HEK293 (cell line): ENCODE measurements around the gene RHBDL2.

Experiments used
- GLIS2 ChIP-seq: fragments of 450-650 bp; formaldehyde crosslinking; IDR thresholded peaks from 2 replicates; pipeline ENCODE4 v1.5.1; 2016; ENCODE audit warnings: missing biosample characterization, missing genetic modification characterization
- KLF9 ChIP-seq: fragments of 450-650 bp; formaldehyde crosslinking; IDR thresholded peaks from 2 replicates; pipeline ENCODE4 v1.5.1; 2016; ENCODE audit warnings: missing biosample characterization, missing genetic modification characterization, low read depth
- OSR2 ChIP-seq: fragments of 450-650 bp; formaldehyde crosslinking; IDR thresholded peaks from 2 replicates; pipeline ENCODE4 v1.5.1; 2016; ENCODE audit warnings: missing biosample characterization, missing genetic modification characterization
- SETDB1 ChIP-seq: IDR thresholded peaks from one replicate; pipeline ENCODE4 v1.6.1; 2017; ENCODE audit warnings: mild to moderate bottlenecking, low read length, moderate library complexity, mixed read lengths; ENCODE audit not compliant: insufficient read length
- ZFHX2 ChIP-seq: fragments of 450-650 bp; formaldehyde crosslinking; conservative IDR thresholded peaks from 2 replicates; pipeline ENCODE4 v1.5.1; 2016; ENCODE audit warnings: missing biosample characterization, missing genetic modification characterization
- ZFP41 ChIP-seq: fragments of 450-650 bp; formaldehyde crosslinking; IDR thresholded peaks from 2 replicates; pipeline ENCODE4 v1.5.1; 2016; ENCODE audit warnings: missing biosample characterization, missing genetic modification characterization, borderline replicate concordance
- ZIC2 ChIP-seq: fragments of 450-650 bp; formaldehyde crosslinking; IDR thresholded peaks from 2 replicates; pipeline ENCODE4 v1.5.1; 2016; ENCODE audit warnings: missing biosample characterization, missing genetic modification characterization
- ZNF140 ChIP-seq: fragments of 450-650 bp; formaldehyde crosslinking; IDR thresholded peaks from 2 replicates; pipeline ENCODE4 v1.5.1; 2016; ENCODE audit warnings: missing biosample characterization, missing genetic modification characterization
- ZNF146 ChIP-seq: fragments of 450-650 bp; formaldehyde crosslinking; IDR thresholded peaks from 2 replicates; pipeline ENCODE4 v1.5.1; 2016; ENCODE audit warnings: missing biosample characterization, missing genetic modification characterization
- ZNF16 ChIP-seq: fragments of 450-650 bp; formaldehyde crosslinking; IDR thresholded peaks from 2 replicates; pipeline ENCODE4 v1.5.1; 2016; ENCODE audit warnings: low read depth, missing biosample characterization, missing genetic modification characterization
- ZNF2 ChIP-seq: fragments of 450-650 bp; formaldehyde crosslinking; IDR thresholded peaks from 2 replicates; pipeline ENCODE4 v1.5.1; 2016; ENCODE audit warnings: missing biosample characterization, missing genetic modification characterization
- ZNF221 ChIP-seq: fragments of 450-650 bp; formaldehyde crosslinking; IDR thresholded peaks from 2 replicates; pipeline ENCODE4 v1.5.1; 2017; ENCODE audit warnings: missing biosample characterization, missing genetic modification characterization, borderline replicate concordance
- ZNF324 ChIP-seq: fragments of 450-650 bp; formaldehyde crosslinking; IDR thresholded peaks from 2 replicates; pipeline ENCODE4 v1.5.1; 2016; ENCODE audit warnings: missing biosample characterization, missing genetic modification characterization
- ZNF350 ChIP-seq: fragments of 450-650 bp; formaldehyde crosslinking; IDR thresholded peaks from 2 replicates; pipeline ENCODE4 v1.5.0; 2017; ENCODE audit warnings: missing biosample characterization, mild to moderate bottlenecking, missing genetic modification characterization
- ZNF416 ChIP-seq: fragments of 450-650 bp; formaldehyde crosslinking; IDR thresholded peaks from 2 replicates; pipeline ENCODE4 v1.5.1; 2016; ENCODE audit warnings: missing biosample characterization, missing genetic modification characterization
- ZNF433 ChIP-seq: fragments of 450-650 bp; formaldehyde crosslinking; IDR thresholded peaks from 2 replicates; pipeline ENCODE4 v1.5.1; 2016; ENCODE audit warnings: missing biosample characterization, missing genetic modification characterization, low read depth
- ZNF514 ChIP-seq: fragments of 450-650 bp; formaldehyde crosslinking; IDR thresholded peaks from 2 replicates; pipeline ENCODE4 v1.5.1; 2016; ENCODE audit warnings: missing biosample characterization, missing genetic modification characterization
- ZNF529 ChIP-seq: fragments of 450-650 bp; formaldehyde crosslinking; IDR thresholded peaks from 2 replicates; pipeline ENCODE4 v1.5.1; 2017; ENCODE audit warnings: missing genetic modification characterization, missing biosample characterization; ENCODE audit not compliant: insufficient replicate concordance
- ZNF548 ChIP-seq: fragments of 450-650 bp; formaldehyde crosslinking; IDR thresholded peaks from 2 replicates; pipeline ENCODE4 v1.5.1; 2016; ENCODE audit warnings: missing biosample characterization, missing genetic modification characterization
- ZNF585B ChIP-seq: fragments of 450-650 bp; formaldehyde crosslinking; IDR thresholded peaks from 2 replicates; pipeline ENCODE4 v1.5.1; 2016; ENCODE audit warnings: missing biosample characterization, missing genetic modification characterization
- ZNF654 ChIP-seq: fragments of 450-650 bp; formaldehyde crosslinking; IDR thresholded peaks from 2 replicates; pipeline ENCODE4 v1.5.1; 2016; ENCODE audit warnings: low read depth, missing biosample characterization, missing genetic modification characterization
- ZNF701 ChIP-seq: fragments of 450-650 bp; formaldehyde crosslinking; IDR thresholded peaks from 2 replicates; pipeline ENCODE4 v1.5.1; 2016; ENCODE audit warnings: missing biosample characterization, missing genetic modification characterization
- ZNF776 ChIP-seq: fragments of 450-650 bp; formaldehyde crosslinking; IDR thresholded peaks from 2 replicates; pipeline ENCODE4 v1.5.0; 2017; ENCODE audit warnings: missing biosample characterization, missing genetic modification characterization, borderline replicate concordance
- ZNF791 ChIP-seq: fragments of 450-650 bp; formaldehyde crosslinking; IDR thresholded peaks from 2 replicates; pipeline ENCODE4 v1.5.1; 2016; ENCODE audit warnings: missing biosample characterization, missing genetic modification characterization
- ZNF837 ChIP-seq: fragments of 450-650 bp; formaldehyde crosslinking; IDR thresholded peaks from 2 replicates; pipeline ENCODE4 v1.5.1; 2016; ENCODE audit warnings: missing biosample characterization, missing genetic modification characterization
- ZSCAN16 ChIP-seq: fragments of 450-650 bp; formaldehyde crosslinking; IDR thresholded peaks from 2 replicates; pipeline ENCODE4 v1.5.1; 2016; ENCODE audit warnings: missing biosample characterization, missing genetic modification characterization
- ZSCAN30 ChIP-seq: fragments of 450-650 bp; IDR thresholded peaks from 2 replicates; pipeline ENCODE4 v1.5.1; 2018; ENCODE audit warnings: missing biosample characterization, mild to moderate bottlenecking, missing genetic modification characterization, moderate library complexity
- TF ChIP-seq, protein P1 (sequence below): fragments of 450-650 bp; formaldehyde crosslinking; IDR thresholded peaks from 2 replicates; pipeline ENCODE4 v1.5.1; 2017; ENCODE audit warnings: missing biosample characterization, missing genetic modification characterization
- TF ChIP-seq, protein P2 (sequence below): fragments of 450-650 bp; formaldehyde crosslinking; IDR thresholded peaks from 2 replicates; pipeline ENCODE4 v1.5.1; 2016; ENCODE audit warnings: missing biosample characterization, missing genetic modification characterization
- TF ChIP-seq, protein P3 (sequence below): fragments of 450-650 bp; formaldehyde crosslinking; IDR thresholded peaks from 2 replicates; pipeline ENCODE4 v1.5.1; 2017; ENCODE audit warnings: missing biosample characterization, missing genetic modification characterization
- TF ChIP-seq, protein P4 (sequence below): fragments of 450-650 bp; formaldehyde crosslinking; optimal IDR thresholded peaks from 2 replicates; pipeline ENCODE3; 2016; ENCODE audit warnings: missing biosample characterization, mild to moderate bottlenecking, missing genetic modification characterization
- TF ChIP-seq, protein P5 (sequence below): fragments of 450-650 bp; formaldehyde crosslinking; IDR thresholded peaks from 2 replicates; pipeline ENCODE4 v1.5.1; 2016; ENCODE audit warnings: missing biosample characterization, missing genetic modification characterization

RHBDL2 gene

DNA sequence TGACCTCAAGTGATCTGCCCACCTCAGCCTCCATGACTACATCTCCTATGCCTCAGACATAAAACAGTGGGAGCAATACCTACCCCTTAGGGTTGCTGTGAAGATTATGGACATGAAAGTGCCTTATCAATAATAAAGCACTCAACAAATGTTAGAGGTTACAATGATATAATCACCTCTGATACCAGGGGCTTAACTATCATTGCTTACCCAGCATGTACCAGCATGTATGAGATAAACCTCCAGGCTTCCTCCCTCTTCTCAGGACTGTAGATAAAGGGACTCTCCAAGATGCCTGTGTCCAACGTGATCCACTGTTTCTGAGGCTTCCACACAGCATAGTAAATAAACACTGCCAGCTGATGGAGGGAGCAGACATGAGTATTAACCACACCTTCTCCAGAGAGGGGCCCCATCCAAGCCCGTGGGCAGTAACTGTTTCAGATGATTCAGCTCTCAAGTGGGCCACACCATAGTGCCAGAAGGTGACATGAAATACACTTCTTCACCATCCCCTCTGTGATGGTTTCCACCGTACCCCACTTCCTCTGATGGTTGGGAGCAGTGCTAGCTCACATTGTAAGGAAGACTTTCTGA, 26.2 kb downstream of the RHBDL2 start (continued):
- TF ChIP-seq, protein P1, sequence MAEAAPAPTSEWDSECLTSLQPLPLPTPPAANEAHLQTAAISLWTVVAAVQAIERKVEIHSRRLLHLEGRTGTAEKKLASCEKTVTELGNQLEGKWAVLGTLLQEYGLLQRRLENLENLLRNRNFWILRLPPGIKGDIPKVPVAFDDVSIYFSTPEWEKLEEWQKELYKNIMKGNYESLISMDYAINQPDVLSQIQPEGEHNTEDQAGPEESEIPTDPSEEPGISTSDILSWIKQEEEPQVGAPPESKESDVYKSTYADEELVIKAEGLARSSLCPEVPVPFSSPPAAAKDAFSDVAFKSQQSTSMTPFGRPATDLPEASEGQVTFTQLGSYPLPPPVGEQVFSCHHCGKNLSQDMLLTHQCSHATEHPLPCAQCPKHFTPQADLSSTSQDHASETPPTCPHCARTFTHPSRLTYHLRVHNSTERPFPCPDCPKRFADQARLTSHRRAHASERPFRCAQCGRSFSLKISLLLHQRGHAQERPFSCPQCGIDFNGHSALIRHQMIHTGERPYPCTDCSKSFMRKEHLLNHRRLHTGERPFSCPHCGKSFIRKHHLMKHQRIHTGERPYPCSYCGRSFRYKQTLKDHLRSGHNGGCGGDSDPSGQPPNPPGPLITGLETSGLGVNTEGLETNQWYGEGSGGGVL, result no peak
- TF ChIP-seq SETDB1, result no peak
- no peak for TF ChIP-seq ZSCAN30 (tag by site-specific recombination)
- 0 out of 2 replicates have a peak, but pooled peaks have one; percentile 7 for TF ChIP-seq OSR2
- peak; percentile 39 for TF ChIP-seq ZFHX2 (tag by site-specific recombination)
- TF ChIP-seq ZFP41 (tag by site-specific recombination), result no peak
- TF ChIP-seq, protein P2, sequence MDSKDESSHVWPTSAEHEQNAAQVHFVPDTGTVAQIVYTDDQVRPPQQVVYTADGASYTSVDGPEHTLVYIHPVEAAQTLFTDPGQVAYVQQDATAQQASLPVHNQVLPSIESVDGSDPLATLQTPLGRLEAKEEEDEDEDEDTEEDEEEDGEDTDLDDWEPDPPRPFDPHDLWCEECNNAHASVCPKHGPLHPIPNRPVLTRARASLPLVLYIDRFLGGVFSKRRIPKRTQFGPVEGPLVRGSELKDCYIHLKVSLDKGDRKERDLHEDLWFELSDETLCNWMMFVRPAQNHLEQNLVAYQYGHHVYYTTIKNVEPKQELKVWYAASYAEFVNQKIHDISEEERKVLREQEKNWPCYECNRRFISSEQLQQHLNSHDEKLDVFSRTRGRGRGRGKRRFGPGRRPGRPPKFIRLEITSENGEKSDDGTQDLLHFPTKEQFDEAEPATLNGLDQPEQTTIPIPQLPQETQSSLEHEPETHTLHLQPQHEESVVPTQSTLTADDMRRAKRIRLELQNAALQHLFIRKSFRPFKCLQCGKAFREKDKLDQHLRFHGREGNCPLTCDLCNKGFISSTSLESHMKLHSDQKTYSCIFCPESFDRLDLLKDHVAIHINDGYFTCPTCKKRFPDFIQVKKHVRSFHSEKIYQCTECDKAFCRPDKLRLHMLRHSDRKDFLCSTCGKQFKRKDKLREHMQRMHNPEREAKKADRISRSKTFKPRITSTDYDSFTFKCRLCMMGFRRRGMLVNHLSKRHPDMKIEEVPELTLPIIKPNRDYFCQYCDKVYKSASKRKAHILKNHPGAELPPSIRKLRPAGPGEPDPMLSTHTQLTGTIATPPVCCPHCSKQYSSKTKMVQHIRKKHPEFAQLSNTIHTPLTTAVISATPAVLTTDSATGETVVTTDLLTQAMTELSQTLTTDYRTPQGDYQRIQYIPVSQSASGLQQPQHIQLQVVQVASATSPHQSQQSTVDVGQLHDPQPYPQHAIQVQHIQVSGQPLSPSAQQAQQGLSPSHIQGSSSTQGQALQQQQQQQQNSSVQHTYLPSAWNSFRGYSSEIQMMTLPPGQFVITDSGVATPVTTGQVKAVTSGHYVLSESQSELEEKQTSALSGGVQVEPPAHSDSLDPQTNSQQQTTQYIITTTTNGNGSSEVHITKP, result peak; percentile 93
- TF ChIP-seq ZNF529 (tag by site-specific recombination), result no peak
- no peak for TF ChIP-seq ZNF585B (tag by site-specific recombination)
- TF ChIP-seq ZNF776, result no peak
- no peak for TF ChIP-seq ZNF140
- TF ChIP-seq ZNF433, result no peak
- TF ChIP-seq ZNF16 (tag by site-specific recombination), result no peak
- TF ChIP-seq ZNF350 (tag by site-specific recombination), result no peak
- no peak for TF ChIP-seq ZNF837 (tag by site-specific recombination)
- TF ChIP-seq ZNF146 (tag by site-specific recombination), result no peak
- no peak for TF ChIP-seq ZNF221 (tag by site-specific recombination)
- TF ChIP-seq ZNF416, result no peak
- no peak for TF ChIP-seq ZNF654 (tag by site-specific recombination)
- TF ChIP-seq ZNF324 (tag by site-specific recombination), result no peak
- no peak for TF ChIP-seq ZNF548 (tag by site-specific recombination)
- TF ChIP-seq ZNF701 (tag by site-specific recombination), result no peak
- TF ChIP-seq ZNF791 (tag by site-specific recombination), result no peak
- no peak for TF ChIP-seq ZNF514
- TF ChIP-seq ZNF2 (tag by site-specific recombination), result no peak
- TF ChIP-seq, protein P3, sequence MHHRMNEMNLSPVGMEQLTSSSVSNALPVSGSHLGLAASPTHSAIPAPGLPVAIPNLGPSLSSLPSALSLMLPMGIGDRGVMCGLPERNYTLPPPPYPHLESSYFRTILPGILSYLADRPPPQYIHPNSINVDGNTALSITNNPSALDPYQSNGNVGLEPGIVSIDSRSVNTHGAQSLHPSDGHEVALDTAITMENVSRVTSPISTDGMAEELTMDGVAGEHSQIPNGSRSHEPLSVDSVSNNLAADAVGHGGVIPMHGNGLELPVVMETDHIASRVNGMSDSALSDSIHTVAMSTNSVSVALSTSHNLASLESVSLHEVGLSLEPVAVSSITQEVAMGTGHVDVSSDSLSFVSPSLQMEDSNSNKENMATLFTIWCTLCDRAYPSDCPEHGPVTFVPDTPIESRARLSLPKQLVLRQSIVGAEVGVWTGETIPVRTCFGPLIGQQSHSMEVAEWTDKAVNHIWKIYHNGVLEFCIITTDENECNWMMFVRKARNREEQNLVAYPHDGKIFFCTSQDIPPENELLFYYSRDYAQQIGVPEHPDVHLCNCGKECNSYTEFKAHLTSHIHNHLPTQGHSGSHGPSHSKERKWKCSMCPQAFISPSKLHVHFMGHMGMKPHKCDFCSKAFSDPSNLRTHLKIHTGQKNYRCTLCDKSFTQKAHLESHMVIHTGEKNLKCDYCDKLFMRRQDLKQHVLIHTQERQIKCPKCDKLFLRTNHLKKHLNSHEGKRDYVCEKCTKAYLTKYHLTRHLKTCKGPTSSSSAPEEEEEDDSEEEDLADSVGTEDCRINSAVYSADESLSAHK (tag by site-specific recombination), result 0 out of 2 replicates have a peak, but pooled peaks have one; percentile 35
- no peak for TF ChIP-seq KLF9 (tag by site-specific recombination)
- no peak for TF ChIP-seq ZSCAN16 (tag by site-specific recombination)
- peak; percentile 91 for TF ChIP-seq ZIC2 (tag by site-specific recombination)
- TF ChIP-seq, protein P4, sequence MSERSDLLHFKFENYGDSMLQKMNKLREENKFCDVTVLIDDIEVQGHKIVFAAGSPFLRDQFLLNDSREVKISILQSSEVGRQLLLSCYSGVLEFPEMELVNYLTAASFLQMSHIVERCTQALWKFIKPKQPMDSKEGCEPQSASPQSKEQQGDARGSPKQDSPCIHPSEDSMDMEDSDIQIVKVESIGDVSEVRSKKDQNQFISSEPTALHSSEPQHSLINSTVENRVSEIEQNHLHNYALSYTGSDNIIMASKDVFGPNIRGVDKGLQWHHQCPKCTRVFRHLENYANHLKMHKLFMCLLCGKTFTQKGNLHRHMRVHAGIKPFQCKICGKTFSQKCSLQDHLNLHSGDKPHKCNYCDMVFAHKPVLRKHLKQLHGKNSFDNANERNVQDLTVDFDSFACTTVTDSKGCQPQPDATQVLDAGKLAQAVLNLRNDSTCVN, result no peak
- TF ChIP-seq, protein P5, sequence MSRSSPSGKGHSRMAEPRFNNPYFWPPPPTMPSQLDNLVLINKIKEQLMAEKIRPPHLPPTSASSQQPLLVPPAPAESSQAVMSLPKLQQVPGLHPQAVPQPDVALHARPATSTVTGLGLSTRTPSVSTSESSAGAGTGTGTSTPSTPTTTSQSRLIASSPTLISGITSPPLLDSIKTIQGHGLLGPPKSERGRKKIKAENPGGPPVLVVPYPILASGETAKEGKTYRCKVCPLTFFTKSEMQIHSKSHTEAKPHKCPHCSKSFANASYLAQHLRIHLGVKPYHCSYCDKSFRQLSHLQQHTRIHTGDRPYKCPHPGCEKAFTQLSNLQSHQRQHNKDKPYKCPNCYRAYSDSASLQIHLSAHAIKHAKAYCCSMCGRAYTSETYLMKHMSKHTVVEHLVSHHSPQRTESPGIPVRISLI (tag by site-specific recombination), result no peak
- no peak for TF ChIP-seq GLIS2 (tag by site-specific recombination)
